ENCODE results near the gene MITD1.

- TF ChIP-seq CTCF (conservative IDR thresholded peaks at IDR 0.05; ENCODE audit: low read depth, low read length) (no peak), EZH2phosphoT487 (IDR thresholded peaks at IDR 0.05; ENCODE audit: borderline replicate concordance, low read length) (no peak), EZH2 (IDR thresholded peaks at IDR 0.05; ENCODE audit: low read length, unreplicated experiment) (no peak)
Observed at GRCh38 chr2:99156891-99157290, 24.0 kb downstream of the MITD1 start.

Data from PC-3 (cell line).